ENCODE results near the gene ARSA.

ARSA gene

DNA sequence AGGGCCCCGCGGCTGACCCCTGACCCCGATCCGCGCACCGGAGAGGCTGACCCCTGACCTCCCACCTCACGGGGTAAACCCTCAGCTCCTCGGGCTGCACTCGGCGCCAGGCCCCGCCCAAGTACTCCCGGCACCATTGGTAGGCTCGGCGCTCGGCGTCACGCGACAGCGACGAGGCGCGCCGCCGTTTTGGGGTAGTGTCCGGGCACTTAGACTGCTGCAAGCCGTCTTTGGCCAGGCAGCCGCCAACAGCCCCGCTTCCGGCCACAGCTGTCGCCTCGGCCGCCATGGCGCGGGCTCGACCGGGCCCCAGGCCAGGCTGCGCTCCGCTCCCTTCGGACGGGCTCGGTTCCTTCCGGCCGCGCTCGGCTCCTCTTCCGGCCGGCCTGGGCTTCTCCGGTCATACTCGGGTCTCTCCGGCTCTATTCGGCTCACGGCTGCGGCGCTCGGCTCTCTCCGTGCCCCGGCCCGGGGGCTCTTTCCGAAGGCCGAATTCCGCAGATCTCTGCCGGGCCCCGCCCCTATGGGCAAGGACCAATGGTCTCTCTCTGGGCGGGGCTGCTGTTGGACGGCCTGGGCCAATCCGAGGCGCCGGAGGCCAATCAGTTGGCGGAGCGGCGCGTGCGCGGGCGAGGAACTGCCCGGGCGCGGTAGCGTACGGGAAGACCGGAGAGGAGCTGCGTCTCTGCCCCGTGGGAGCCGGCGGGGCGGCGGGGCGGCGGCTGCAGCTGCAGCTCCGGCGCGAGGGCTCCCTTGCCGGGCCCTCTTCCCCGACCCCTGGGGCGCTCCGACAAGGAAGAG lies 45.3 kb downstream of the ARSA start, which contains the start of gene CHKB:
Gene CHKB (minus strand): TSS at position 357 of the 801 bp plus-strand sequence. CDS start 68 bp downstream, at position 289.
- in situ Hi-C loops (cut with HindIII; ENCODE audit: low sequenced_read_pairs), result no loop called here

DNA sequence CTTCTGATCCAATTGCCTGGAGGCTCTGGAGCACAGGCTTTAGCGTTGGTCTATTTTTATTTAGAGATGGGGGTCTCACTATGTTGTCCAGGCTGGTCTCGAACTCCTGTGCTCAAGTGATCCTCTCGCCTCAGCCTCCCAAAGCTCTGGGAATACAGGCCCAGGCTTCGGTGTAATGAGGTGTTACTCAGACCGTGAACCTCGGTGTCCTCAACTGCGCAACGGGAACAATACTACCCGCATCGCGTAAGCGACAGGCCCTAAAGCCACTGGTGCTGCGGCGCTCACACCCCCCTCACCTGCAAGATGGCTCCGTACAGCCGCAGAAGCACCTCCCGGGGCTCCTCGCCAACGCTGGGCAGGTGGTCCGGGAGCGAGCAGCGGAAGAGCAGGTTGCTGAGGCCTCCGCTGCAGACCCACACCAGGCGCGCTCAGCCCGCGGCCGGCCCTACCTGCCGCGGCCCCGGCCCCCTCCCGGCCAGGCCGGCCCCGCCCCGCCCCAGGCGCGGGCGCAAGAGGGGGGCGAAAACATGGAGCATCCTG lies 45.9 kb downstream of the ARSA start:
- in situ Hi-C loops (cut with HindIII; ENCODE audit: low sequenced_read_pairs), result no loop called here

DNA sequence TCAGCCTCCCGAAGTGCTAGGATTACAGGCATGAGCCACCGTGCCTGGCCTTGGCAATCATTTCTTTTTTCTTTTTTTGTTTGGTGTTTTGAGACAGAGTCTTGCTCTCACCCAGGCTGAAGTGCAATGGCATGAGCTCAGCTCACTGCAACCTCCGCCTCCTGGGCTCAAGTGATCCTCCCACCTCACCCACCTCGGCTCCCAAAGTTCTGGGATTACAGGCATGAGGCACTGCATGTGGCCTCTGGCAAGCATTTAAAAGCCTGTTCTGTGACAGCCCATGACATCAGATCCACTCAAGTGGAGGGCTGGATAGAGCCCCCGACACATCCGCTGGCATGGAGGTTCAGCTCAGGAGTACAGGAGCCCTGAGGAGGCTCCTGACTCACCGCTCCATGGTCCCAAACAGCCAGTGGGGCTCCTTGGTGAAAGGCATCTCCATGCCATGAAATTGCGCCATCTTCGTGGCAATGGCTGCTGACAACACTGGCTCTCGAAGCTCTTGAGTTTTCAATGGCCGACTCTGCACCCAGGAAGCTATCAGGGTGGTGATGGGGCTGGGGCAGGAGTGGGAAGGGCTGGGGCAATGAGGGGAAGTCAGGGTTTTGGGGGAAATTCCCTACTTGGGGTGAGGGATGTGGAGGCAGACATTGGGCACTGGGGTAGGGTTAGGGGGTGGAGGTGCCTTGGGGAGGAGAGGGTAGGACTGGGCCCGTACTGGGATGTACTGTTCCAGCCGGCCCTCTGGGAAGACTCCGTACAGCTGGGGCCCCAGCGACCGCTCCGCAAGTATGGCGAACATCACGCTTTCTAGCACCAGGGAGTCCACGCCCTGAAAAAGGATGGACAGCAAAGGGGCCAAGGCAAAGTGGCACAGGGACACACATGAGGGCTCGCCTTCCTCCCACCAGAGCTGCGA lies 46.7 kb downstream of the ARSA start:
- in situ Hi-C loops (cut with HindIII; ENCODE audit: low sequenced_read_pairs), result no loop called here

DNA sequence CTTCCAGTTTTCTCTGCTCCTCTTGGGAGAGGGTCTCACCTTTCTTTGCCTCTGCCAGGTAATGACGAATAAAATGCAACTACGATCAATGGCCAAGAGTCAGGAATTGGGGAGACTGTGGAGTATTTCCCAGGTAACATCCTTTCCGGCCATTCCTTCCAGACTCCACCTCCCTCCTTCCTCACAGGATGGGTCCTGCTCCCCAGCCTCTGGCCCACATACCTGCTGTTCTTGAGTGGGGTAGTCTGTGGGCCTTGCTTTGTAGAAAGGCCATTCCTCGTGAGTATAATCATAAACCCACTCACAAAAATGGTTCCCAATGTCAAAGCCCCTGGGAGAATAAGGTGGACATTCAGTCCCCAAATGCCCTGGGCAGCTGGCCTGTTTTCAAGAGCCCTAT lies 48.2 kb downstream of the ARSA start:
- in situ Hi-C loops (cut with HindIII; ENCODE audit: low sequenced_read_pairs), result no loop called here

DNA sequence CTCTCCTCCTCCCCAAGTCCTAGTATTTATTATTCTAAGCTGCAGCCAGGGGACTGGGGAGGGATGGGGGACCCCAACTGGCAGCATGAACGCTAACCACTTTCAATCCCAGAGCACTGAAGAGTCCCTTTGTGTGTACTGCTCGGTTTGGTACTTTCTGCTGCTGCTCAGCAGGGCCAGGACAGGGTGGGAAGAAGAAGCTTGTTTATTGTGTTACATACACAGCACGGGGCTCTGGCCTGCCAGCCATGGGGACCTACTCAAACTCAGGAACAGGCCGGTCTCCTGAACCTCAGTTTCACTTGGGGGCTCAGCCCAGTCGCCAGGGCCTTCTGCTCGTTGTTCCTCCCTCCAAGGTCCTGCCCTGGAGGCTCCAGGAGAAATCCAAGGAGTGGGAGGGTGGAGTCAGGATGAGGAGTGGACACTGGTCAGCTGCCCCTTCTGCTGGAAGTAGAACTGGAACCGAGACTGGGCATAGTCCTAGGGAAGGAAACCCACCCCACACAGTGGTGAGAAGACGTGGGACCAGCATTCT lies 49.1 kb downstream of the ARSA start:
- in situ Hi-C loops (cut with HindIII; ENCODE audit: low sequenced_read_pairs), result no loop called here

DNA sequence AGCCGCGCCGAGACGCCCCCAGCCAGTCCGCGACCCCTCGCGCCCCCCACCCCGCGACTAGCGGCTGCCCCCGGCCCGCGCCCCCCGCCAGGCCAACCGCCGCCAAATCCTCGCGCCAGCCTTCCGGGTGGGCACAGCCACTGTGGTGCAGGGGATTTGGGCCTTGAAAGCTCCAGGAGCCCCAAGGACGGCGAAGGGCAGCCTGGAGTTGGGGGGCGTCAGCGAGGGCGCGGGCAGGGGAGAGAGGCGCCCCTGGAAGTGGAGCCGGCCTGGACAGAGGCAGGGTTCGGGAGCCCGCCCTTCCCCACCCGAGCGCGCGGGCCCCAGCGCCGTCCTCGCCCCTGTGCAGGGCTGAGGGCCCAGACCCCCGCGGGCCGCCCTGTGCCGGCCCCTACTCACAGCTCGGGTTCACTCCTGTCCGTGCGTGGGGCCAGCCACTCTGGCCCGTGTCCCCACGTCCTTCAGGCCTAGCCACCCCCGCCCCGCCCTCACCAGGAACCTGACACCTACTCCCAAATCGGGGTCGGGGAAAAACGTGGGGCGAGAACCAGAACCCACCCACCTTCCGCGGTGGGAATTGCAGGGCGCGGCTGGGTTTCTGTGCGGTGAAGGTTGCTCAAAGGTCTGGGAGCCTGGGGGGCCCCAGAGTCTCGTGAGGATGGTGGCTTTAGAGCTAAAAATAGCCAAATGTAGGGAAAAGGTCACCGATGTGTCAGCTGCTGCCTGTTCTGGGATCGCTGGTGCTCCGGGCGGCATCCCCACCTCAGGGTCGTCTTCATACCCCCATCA lies 49.8 kb downstream of the ARSA start, which contains the start of gene CPT1B:
Gene CPT1B (minus strand): TSS at position 441 of the 789 bp plus-strand sequence. CDS start 512 bp downstream, outside the sequence.
- in situ Hi-C loops (cut with HindIII; ENCODE audit: low sequenced_read_pairs), result no loop called here

DNA sequence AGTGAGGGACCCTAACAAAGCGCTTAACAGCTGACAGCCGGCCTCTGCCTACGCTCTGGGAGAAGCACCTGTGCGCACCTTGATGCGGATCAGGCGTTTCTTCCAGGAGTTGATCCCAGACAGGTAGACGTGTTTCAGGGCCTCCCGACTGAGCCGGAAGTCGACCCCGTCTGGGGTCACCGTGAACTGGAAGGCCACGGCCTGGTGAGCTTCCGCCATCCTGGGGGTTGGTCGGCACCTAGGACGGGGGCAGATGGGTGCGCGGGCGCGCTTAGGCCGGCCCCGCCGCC lies 50.3 kb downstream of the ARSA start:
- in situ Hi-C loops (cut with HindIII; ENCODE audit: low sequenced_read_pairs), result no loop called here

DNA sequence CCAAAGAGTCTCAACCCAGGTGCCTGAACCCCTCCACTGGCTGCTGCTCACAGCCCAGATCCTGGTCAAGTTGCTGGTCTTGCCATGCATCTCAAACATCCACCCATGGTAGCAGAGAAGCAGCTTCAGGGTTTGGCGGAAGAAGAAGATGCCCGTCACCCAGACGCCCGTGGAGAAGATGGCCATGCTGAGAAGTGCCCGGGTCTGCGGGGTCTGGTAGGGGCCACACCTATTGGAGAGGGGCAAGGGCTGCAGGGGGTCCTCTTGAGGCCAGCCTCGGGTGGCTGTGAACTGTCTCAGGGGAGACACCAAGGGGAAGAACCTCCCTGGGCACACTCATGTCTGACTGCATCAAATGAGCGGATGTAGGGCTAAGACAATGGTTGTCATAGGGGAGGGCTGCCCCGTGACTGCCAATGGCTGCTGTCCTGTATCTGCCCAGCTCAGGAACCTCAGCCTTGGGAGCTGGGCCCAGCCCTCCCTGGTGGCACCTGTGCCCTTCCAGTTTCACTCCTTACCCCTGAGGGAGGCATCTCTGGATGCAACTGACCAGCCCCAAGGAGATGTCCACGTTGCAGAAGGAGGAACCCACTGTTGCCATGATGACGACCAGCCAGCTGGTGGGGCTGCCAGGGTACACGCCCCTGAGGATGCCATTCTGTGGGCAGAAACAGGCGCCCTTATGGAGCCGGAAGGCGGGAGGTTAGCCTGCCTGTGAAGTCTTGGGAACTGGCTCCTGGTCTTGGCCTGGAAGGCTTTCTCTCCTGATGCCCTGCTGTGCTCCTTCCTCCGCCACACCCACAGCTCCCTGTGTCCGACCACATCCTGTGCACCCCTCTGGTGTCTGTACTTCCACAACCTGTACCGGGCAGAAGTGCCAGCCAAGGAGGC lies 50.9 kb downstream of the ARSA start:
- in situ Hi-C loops (cut with HindIII; ENCODE audit: low sequenced_read_pairs), result no loop called here

DNA sequence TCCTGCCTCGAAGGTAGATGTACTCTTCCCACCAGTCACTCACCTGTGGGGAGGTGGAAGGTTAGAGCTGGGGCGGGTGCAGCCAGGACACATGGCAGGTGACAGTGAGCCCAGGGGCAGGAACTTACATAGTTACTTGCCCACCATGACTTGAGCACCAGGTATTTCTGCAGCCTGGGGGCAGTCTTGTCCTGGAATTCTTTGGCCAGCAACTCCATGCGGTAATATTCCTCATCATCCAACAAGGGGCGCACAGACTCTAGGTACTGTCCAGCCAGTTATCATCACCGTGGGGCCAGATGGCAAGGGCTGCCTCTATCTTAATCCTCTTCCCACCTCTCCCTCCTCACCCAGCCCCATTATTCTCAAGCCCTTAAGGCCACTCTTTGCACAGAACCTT lies 51.9 kb downstream of the ARSA start:
- in situ Hi-C loops (cut with HindIII; ENCODE audit: low sequenced_read_pairs), result no loop called here

DNA sequence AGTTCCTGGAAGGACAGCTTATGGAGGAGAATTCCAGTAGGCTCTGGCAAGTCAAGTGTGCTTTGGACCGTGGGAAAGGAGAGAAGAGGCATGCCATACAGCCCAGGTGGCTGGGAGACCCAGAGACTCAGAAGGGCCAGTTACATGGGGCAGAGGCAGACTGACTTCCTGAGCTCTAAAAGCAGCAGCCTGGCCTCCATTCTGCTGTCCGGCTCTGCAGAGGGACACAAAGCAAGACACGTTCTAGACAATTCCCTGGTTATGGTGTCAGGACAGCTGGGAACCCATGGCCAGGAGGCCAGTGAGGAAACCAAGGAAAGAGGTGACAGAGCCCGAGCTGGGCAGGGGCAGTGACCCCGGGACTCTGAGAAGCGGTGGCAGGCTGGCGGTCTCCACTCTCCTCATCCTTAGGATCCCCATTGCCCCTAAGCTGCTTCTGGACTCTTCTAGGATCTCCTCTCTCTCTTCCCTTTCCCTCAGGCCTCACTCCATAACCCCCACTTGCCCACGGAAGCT lies 52.5 kb downstream of the ARSA start:
- in situ Hi-C loops (cut with HindIII; ENCODE audit: low sequenced_read_pairs), result no loop called here
